Measurements from ENCODE around the gene PLXDC2.

PLXDC2 gene

GRCh38 chr10:20088061-20088701 lies 271.9 kb downstream of the PLXDC2 start:
- no peak for DNase-seq (ENCODE audit: low read depth)
- no peak overlapping the region for H3K4me3 ChIP-seq (ENCODE audit: low read depth, low read length)
- no peak for TF ChIP-seq CTCF (IDR thresholded peaks at IDR 0.05; ENCODE audit: control insufficient read depth, extremely low read depth, insufficient read depth)

- H3K4me3 ChIP-seq (ENCODE audit: low read depth, low read length): no peak overlapping the region
- DNase-seq (ENCODE audit: low read depth): no peak
These were observed 273.6 kb downstream of the PLXDC2 start for GRCh38 chr10:20089879-20090278.

GRCh38 chr10:20090831-20091230 lies 274.6 kb downstream of the PLXDC2 start:
- no peak for DNase-seq (ENCODE audit: low read depth)

More at GRCh38 chr10:20089879-20090278, 273.6 kb downstream of the PLXDC2 start:
- TF ChIP-seq CTCF (IDR thresholded peaks at IDR 0.05; ENCODE audit: control insufficient read depth, extremely low read depth, insufficient read depth): no peak

GRCh38 chr10:20091698-20092097 lies 275.5 kb downstream of the PLXDC2 start:
- TF ChIP-seq CTCF (IDR thresholded peaks at IDR 0.05; ENCODE audit: control insufficient read depth, extremely low read depth, insufficient read depth): no peak
- no peak for DNase-seq (ENCODE audit: low read depth)
- no peak overlapping the region for H3K4me3 ChIP-seq (ENCODE audit: low read depth, low read length)

More at GRCh38 chr10:20090831-20091230, 274.6 kb downstream of the PLXDC2 start:
- H3K4me3 ChIP-seq (ENCODE audit: low read depth, low read length): no peak overlapping the region
- TF ChIP-seq CTCF (IDR thresholded peaks at IDR 0.05; ENCODE audit: control insufficient read depth, extremely low read depth, insufficient read depth): no peak

- no peak for DNase-seq (ENCODE audit: low read depth)
- no peak overlapping the region for H3K4me3 ChIP-seq (ENCODE audit: low read depth, low read length)
- TF ChIP-seq CTCF (IDR thresholded peaks at IDR 0.05; ENCODE audit: control insufficient read depth, extremely low read depth, insufficient read depth): no peak
These were observed 277.4 kb downstream of the PLXDC2 start for GRCh38 chr10:20093600-20093999.

GRCh38 chr10:20094226-20094976 lies 278.2 kb downstream of the PLXDC2 start:
- no peak for TF ChIP-seq CTCF (IDR thresholded peaks at IDR 0.05; ENCODE audit: control insufficient read depth, extremely low read depth, insufficient read depth)
- no peak for DNase-seq (ENCODE audit: low read depth)
- H3K4me3 ChIP-seq (ENCODE audit: low read depth, low read length): no peak overlapping the region
